ENCODE measurements around the gene SUFU. TPM values are rescaled to one million over a fixed set of nuclear protein-coding genes. Genes with fewer than 3 reads are reported as not detected.

SUFU gene
- total and polyA plus RNA-seq, 2 of the 8 experiments (the other 6 are each of a cell fraction or from before 2014, with no cell fraction given) = 7.0 to 10.8 TPM

DNA sequence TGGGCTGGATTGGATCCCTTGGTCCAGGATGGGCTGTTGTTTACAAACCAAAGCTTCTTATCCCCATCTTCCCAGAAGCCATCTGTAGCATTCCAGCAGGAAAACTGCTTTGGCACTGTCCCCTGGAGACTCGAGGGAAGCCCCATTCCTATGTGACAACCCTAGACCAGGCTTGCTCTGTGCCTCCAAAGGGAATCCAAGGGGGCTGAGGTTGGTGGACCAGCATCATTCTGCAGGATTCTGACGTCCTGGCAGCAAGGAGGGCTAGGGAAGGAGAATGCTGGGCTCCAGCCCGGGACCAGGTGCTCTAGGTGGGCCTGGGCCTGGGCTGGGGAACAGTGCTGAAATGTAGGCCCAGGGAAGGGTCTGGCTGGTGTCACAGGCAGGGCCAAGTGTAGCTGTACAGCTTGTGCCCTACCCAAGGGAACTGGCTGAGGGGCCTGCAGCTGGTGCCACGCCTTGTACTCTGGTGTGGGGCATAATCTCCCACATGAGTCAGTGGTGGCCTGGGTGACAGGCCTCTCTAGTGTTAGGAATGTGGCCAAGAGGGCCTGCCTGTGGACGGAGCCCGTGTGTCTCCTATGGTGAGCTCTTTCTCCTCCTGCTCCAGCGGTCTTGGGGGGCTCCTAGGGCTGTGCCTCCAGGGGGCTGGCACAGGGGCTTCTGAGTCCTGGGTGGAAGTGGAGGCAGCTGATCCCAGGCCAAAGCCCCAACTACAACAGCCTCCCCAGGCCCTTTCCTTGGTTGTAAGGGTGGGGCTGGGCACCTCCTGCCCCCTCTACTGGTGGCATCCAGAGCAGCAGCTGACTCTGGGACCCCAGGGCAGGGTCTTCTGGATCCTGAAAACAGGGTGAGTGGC is 165.7 kb downstream of the SUFU start (continued):
- TF ChIP-seq FOSL1 (IDR thresholded peaks at IDR 0.05; ENCODE audit: insufficient read depth, low read depth, low read length) = no peak
- TF ChIP-seq TBP (IDR thresholded peaks at IDR 0.05; ENCODE audit: low read depth, low read length) = no peak
- TF ChIP-seq, protein P1, sequence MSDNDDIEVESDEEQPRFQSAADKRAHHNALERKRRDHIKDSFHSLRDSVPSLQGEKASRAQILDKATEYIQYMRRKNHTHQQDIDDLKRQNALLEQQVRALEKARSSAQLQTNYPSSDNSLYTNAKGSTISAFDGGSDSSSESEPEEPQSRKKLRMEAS (IDR thresholded peaks at IDR 0.05) = no peak
- no peak for TF ChIP-seq NRF1 (IDR thresholded peaks at IDR 0.05; ENCODE audit: low read depth, low read length)
- no peak for TF ChIP-seq JUN (IDR thresholded peaks at IDR 0.05; ENCODE audit: low read depth, low read length)
- TF ChIP-seq, protein P2, sequence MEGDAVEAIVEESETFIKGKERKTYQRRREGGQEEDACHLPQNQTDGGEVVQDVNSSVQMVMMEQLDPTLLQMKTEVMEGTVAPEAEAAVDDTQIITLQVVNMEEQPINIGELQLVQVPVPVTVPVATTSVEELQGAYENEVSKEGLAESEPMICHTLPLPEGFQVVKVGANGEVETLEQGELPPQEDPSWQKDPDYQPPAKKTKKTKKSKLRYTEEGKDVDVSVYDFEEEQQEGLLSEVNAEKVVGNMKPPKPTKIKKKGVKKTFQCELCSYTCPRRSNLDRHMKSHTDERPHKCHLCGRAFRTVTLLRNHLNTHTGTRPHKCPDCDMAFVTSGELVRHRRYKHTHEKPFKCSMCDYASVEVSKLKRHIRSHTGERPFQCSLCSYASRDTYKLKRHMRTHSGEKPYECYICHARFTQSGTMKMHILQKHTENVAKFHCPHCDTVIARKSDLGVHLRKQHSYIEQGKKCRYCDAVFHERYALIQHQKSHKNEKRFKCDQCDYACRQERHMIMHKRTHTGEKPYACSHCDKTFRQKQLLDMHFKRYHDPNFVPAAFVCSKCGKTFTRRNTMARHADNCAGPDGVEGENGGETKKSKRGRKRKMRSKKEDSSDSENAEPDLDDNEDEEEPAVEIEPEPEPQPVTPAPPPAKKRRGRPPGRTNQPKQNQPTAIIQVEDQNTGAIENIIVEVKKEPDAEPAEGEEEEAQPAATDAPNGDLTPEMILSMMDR (IDR thresholded peaks at IDR 0.05; ENCODE audit: control extremely low read depth in 1 of 3, insufficient read depth in 1 of 3, low read depth in 1 of 3, low read length in 3 of 3) = peak; percentile 80 to 94 (median 81)

Measured in H1 (cell line).